ENCODE measurements around the gene KLHDC8B.

DNA sequence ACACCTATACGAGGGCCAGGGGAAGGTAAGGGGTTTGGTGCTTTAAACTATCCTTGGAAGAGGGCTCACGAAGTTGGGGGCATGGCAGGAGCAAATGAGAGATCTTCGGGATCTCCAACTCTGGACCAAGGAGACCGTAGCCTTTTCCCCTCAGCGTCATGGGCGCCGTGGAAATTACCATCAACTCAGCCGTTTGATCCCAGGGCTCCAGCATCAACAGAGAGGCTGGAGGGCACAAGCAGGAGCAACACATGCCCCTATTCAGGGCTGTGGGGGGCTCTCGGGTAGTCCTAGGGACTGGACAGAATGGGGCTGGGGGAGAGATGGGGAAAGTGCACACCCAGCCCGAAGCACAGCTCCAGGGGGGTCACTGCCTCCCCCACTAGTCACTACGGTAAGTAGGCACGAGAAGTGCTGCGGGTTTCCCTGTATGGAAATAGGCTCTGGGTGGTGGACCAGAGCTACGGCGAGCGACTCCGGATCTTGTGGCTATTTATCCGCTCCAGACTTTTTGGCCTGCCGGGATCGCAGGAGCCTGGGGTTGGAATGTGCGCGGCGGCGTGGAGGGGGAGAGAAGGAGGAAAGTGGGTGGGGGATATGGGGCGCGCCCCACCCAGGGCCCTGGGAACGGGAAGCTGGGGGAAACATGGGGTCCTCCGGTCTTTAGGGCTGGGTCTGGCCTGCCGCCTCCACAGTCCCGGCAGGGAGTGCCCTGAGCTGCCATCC, 38.0 kb upstream of the KLHDC8B start:
- TF ChIP-seq FOXA1 (IDR thresholded peaks at IDR 0.05), result no peak
- peak; percentile 27 for TF ChIP-seq YY1 (IDR thresholded peaks at IDR 0.05)
